GM18505 (cell line): ENCODE data around the gene NRROS.
"Not testable (repeated sequence)": the region's sequence is repeated elsewhere in the genome, so short reads cannot be mapped to it uniquely, and the experiment has no call there.

Experiments used
- ATAC-seq: cut with Tn5 transposase; IDR thresholded peaks from one replicate; pipeline ENCODE4 v1.9.1; 2021; ENCODE audit not compliant: unreplicated experiment
- POLR2A ChIP-seq: IDR thresholded peaks from 4 replicates; pipeline ENCODE4 v1.6.1; 2011; ENCODE audit warnings: borderline replicate concordance; ENCODE audit not compliant: insufficient read depth, insufficient read length; ENCODE audit errors: extremely low read depth

NRROS gene

GRCh38 chr3:196639483-196640296 lies at the start of gene NRROS:
TSS of gene NRROS (plus strand) at chr3:196639694. CDS start at chr3:196654540, 14,846 bp downstream.
- TF ChIP-seq POLR2A = peak; percentile 79
- ATAC-seq = peak; percentile 33

GRCh38 chr3:196590279-196590678 lies 49.2 kb upstream of the NRROS start:
- no peak for TF ChIP-seq POLR2A
- ATAC-seq = no peak

GRCh38 chr3:196596355-196596754 lies 43.1 kb upstream of the NRROS start:
- no peak for ATAC-seq
- TF ChIP-seq POLR2A = no peak

GRCh38 chr3:196597971-196598733 lies 41.3 kb upstream of the NRROS start:
- ATAC-seq = not testable (repeated sequence)

GRCh38 chr3:196599734-196600128 lies 39.8 kb upstream of the NRROS start:
- no peak for ATAC-seq
- TF ChIP-seq POLR2A = no peak

GRCh38 chr3:196600359-196600758 lies 39.1 kb upstream of the NRROS start:
- ATAC-seq = no peak

GRCh38 chr3:196602673-196603072 lies 36.8 kb upstream of the NRROS start:
- no peak for TF ChIP-seq POLR2A
- no peak for ATAC-seq

More at GRCh38 chr3:196600359-196600758, 39.1 kb upstream of the NRROS start:
- no peak for TF ChIP-seq POLR2A

- ATAC-seq = no peak
- TF ChIP-seq POLR2A = no peak
These were observed 35.8 kb upstream of the NRROS start for GRCh38 chr3:196603683-196604082.

- no peak for TF ChIP-seq POLR2A
- ATAC-seq = no peak
These were observed 34.9 kb upstream of the NRROS start for GRCh38 chr3:196604548-196604947.

GRCh38 chr3:196608693-196609092 lies 30.8 kb upstream of the NRROS start:
- no peak for TF ChIP-seq POLR2A
- ATAC-seq = no peak

- peak; percentile 80 for ATAC-seq
- TF ChIP-seq POLR2A = no peak
These were observed 30.1 kb upstream of the NRROS start for GRCh38 chr3:196609343-196609775.

- ATAC-seq = no peak
- TF ChIP-seq POLR2A = no peak
These were observed 29.5 kb upstream of the NRROS start for GRCh38 chr3:196609805-196610515.

- no peak for TF ChIP-seq POLR2A
- ATAC-seq = no peak
These were observed 27.6 kb upstream of the NRROS start for GRCh38 chr3:196611761-196612483.

GRCh38 chr3:196615234-196615633 lies 24.3 kb upstream of the NRROS start:
- not testable (repeated sequence) for ATAC-seq
